ENCODE results near the gene IGSF9B.

DNA sequence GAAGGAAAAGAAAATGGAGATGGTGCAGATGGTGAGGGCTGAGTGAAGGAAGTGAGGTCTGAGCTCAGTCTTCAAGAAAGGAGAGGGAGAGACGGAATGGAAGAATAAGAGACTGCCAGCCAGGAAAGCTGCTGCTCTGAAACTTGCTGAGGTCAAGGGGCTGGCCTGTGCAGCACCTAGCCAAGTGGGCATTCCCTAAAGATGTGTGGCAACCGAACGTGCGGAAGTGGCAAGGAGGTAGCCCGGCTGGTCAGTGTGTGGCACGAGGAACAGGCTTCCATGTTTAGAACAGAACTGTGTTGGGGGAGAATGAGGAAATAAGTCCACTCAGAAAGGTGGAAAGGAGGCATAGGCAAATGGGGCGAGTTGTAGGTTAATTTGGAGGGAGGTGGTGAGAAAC is 7.6 kb upstream of the IGSF9B start:
- TF ChIP-seq, protein P1, sequence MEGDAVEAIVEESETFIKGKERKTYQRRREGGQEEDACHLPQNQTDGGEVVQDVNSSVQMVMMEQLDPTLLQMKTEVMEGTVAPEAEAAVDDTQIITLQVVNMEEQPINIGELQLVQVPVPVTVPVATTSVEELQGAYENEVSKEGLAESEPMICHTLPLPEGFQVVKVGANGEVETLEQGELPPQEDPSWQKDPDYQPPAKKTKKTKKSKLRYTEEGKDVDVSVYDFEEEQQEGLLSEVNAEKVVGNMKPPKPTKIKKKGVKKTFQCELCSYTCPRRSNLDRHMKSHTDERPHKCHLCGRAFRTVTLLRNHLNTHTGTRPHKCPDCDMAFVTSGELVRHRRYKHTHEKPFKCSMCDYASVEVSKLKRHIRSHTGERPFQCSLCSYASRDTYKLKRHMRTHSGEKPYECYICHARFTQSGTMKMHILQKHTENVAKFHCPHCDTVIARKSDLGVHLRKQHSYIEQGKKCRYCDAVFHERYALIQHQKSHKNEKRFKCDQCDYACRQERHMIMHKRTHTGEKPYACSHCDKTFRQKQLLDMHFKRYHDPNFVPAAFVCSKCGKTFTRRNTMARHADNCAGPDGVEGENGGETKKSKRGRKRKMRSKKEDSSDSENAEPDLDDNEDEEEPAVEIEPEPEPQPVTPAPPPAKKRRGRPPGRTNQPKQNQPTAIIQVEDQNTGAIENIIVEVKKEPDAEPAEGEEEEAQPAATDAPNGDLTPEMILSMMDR (IDR thresholded peaks at IDR 0.05; ENCODE audit: low read depth, low read length, missing input control): no peak
- TF ChIP-seq RAD21 (IDR thresholded peaks at IDR 0.05) (no peak), NR2F2 (IDR thresholded peaks at IDR 0.05) (no peak), TAF1 (conservative IDR thresholded peaks at IDR 0.05) (no peak), GABPA (IDR thresholded peaks at IDR 0.05 in 1 of 2, conservative IDR thresholded peaks at IDR 0.05 in 1 of 2) (no peak), RXRA (IDR thresholded peaks at IDR 0.05) (no peak), JUND (IDR thresholded peaks at IDR 0.05) (no peak)
- TF ChIP-seq, protein P2, sequence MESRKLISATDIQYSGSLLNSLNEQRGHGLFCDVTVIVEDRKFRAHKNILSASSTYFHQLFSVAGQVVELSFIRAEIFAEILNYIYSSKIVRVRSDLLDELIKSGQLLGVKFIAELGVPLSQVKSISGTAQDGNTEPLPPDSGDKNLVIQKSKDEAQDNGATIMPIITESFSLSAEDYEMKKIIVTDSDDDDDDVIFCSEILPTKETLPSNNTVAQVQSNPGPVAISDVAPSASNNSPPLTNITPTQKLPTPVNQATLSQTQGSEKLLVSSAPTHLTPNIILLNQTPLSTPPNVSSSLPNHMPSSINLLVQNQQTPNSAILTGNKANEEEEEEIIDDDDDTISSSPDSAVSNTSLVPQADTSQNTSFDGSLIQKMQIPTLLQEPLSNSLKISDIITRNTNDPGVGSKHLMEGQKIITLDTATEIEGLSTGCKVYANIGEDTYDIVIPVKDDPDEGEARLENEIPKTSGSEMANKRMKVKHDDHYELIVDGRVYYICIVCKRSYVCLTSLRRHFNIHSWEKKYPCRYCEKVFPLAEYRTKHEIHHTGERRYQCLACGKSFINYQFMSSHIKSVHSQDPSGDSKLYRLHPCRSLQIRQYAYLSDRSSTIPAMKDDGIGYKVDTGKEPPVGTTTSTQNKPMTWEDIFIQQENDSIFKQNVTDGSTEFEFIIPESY (IDR thresholded peaks at IDR 0.05): no peak
- TF ChIP-seq, protein P3, sequence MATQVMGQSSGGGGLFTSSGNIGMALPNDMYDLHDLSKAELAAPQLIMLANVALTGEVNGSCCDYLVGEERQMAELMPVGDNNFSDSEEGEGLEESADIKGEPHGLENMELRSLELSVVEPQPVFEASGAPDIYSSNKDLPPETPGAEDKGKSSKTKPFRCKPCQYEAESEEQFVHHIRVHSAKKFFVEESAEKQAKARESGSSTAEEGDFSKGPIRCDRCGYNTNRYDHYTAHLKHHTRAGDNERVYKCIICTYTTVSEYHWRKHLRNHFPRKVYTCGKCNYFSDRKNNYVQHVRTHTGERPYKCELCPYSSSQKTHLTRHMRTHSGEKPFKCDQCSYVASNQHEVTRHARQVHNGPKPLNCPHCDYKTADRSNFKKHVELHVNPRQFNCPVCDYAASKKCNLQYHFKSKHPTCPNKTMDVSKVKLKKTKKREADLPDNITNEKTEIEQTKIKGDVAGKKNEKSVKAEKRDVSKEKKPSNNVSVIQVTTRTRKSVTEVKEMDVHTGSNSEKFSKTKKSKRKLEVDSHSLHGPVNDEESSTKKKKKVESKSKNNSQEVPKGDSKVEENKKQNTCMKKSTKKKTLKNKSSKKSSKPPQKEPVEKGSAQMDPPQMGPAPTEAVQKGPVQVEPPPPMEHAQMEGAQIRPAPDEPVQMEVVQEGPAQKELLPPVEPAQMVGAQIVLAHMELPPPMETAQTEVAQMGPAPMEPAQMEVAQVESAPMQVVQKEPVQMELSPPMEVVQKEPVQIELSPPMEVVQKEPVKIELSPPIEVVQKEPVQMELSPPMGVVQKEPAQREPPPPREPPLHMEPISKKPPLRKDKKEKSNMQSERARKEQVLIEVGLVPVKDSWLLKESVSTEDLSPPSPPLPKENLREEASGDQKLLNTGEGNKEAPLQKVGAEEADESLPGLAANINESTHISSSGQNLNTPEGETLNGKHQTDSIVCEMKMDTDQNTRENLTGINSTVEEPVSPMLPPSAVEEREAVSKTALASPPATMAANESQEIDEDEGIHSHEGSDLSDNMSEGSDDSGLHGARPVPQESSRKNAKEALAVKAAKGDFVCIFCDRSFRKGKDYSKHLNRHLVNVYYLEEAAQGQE (IDR thresholded peaks at IDR 0.05): no peak
- TF ChIP-seq, protein P4, sequence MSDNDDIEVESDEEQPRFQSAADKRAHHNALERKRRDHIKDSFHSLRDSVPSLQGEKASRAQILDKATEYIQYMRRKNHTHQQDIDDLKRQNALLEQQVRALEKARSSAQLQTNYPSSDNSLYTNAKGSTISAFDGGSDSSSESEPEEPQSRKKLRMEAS (IDR thresholded peaks at IDR 0.05): no peak

Data from liver (tissue), 3 donors.